Measurements from ENCODE around the gene TNNI3.

TNNI3 gene

DNA sequence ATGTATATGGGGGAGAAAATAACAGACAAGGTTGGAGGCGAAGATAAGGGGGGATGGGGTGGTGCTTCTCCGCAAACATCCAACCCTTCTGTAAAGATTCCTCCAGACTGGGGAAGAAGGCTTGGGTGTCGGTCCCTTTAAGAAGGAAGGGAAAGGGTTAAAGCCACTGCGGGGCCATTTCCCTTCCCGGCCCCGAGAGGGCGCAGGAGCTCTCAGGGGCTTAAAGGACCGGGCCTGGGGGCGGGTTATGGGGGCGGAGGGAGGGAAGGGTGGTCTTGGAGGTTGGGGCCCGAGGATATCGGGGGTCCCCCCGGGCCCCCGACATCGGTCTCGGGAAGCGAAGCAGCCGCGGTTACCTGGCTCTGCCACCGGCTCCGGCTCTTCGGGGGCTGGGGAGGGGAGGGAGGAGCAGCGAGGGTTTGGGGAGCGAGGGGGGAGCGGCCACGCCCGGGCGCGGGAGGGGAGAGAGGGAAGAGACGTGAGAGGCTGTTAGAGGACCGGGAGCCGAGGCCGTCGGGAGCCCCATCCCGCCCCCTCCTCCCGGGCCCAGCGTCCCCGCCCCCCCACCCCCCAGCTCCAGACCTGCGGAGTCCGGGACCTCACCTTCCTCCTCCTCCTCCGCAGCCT, 11.3 kb downstream of the TNNI3 start:
- DNase-seq: no peak

DNA sequence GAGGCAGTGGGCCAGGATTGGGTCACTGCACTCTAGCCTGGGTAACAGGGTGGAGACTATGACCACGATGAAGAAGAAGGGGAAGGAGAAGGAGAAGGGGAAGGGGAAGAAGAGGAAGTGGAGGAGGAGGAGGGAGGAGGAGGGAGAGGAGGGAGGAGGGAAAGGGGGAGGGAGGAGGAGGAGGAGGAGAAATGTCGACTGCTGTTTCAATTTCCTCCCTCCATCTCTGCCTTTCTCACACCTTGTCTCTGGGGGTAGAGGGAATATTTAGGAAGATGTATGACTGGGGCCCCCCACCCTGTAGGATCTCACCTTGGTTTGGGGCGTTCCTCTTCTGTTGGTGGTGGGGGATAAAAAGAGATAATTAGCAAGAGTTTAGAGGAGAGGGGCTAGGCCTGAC, 12.3 kb downstream of the TNNI3 start:
- no peak for DNase-seq

DNA sequence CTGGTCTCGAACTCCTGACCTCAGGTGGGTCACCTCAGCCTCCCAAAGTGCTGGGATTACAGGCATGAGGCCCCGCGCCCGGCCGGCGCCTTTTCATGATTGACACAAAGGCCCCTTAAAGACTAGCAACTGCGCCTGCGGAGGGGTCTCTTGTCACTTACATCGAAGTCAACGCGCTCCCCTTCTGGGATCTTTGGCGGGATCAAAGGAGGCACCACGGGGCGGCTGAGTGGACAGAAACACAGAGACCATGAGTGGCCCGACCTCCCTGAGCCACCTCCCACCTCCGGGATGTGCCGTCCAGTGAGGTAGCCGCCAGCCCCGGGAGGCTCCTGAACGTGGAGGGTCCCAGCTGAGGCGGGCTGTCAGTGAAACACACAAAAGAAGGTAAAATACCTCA, 15.8 kb downstream of the TNNI3 start:
- DNase-seq: no peak

DNA sequence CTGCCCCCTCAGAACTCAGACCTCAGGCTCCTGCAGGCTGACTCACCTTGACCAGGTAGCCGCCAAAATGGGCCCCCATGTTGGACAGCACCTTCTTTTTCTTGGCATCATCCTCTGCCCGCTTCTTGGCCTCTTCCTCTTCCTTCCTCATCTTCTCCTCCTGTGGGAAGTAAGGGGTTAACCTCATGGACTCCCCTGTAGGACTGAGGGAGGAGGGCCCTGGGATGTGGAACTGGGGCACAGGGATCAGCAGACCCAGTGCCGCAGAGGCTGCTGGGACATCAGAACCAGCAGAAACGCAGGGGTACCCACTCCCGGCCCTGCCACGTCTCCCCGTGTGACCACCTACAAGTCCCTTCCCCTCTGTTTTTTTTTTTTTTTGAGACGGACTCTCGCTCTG, 19.6 kb downstream of the TNNI3 start:
- DNase-seq: no peak

DNA sequence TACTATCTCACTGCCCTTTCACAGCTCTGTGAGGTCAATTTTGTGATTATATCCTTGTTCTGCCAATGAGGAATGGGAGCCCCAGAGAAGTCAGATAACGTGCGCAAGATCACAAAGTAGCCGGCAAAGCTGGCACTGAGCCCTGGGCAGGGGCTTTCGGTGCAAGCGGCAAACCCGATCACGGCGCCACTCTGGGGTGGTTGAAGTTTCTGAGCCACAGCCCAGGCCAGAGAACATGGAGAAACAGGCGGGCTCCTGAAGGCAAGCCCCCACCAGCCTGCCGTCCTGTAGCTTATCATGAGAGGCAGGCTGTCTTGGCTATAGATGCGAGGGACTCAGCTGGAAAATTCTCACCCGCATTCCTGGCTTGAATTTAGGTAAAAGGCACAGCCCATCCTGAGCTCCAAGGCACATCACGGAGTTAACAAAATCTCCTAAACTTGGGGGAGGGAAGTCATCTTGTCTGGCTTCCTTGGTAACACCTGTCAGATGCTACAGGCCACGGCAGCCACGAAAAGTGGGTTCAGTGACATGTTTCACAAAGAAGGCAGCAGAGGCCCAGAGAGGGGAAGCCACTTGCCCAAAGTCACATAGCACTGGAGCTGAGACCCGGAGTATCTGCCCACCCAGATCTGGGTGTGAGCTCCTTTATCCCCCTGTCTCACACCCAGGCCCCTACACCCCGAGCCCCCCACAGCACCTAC, 21.0 kb downstream of the TNNI3 start:
- DNase-seq: no peak

DNA sequence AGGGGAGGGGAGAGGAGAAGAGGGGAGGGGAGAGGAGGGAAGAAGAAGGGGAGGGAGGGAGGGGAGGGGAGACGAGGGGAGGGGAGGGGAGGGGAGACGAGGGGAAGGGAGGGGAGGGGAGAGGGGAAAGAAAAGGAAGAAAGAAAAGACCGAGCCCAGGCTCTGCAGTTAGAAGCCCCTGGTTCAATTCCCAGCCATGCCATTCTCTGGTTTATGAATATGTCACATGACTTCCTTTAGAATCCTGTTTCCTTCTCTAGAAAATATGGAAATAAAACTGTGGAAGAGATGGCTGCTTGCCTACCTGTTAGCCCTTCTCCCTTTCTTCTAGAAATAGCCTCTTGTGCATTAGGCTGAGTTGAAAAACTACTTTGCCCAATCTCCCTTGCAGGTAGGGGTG, 22.8 kb downstream of the TNNI3 start:
- no peak for DNase-seq

DNA sequence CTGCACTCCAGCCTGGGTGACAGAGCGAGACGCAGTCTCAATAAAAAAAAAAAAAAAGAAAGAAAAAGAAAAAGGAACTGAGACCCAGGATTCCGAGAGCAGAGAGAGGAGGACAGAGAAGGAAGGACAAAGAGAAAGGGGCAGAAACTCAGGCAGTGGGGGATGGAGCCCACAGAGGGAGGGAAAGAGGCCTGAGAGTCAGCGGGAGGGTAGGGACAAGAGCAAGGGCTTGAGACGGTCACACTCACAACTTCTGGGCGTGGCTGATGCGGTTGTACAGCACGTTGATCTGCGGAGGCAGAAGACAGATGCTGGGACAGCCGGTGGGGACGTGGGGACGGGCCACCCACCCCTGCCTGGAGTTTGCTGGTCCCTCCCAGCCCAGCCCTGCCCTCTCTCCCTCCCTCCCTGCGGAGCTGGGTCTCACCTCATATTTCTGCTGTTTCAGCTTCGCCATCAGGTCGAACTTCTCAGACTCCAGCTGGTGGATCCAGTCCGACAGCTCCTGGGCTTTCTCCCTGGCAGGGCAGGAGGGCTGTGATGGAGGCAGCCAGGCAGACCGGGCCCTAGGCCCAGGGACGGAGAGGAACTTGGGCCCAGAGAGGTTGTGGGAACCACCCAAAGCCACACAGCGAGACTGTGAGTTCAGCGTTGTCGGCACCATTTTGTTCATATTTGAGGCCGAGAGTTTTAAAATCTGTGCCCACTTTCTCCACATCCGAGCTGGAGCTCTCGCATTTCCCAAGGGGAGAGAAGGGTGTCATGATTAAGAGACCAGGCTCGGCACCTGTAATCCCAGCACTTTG, 23.7 kb downstream of the TNNI3 start:
- DNase-seq: no peak

DNA sequence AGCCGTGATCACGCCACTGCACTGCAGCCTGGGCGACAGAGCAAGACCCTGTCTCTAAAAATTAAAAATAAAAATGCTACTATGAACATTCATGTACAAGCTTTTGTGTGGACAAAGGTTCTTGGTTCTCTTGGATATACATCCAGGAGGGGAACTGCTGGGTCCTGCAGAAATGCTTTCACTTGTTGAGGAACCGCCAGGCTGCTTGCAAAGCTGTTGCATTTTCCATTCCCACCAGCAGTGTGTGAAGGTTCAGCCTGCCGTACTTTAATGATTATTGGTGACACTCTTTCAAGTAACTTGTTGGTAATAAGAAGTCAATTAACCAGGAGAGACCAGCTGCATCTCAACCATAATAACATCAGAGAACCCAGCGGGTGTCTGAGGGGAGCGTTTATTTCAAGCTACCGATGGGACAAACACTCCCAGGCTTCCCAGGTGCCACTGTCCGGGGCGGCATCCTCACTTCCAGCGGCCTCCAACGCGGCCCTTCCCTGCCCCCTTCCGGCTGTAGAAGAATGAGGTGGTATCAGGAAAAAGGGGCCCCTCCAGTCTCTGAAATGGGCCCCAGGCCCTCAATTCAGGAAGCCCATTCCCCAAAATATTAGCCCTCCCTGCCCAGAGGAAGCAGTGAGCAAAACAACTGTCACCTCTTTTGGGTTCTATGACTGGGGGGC, 24.9 kb downstream of the TNNI3 start:
- no peak for DNase-seq

DNA sequence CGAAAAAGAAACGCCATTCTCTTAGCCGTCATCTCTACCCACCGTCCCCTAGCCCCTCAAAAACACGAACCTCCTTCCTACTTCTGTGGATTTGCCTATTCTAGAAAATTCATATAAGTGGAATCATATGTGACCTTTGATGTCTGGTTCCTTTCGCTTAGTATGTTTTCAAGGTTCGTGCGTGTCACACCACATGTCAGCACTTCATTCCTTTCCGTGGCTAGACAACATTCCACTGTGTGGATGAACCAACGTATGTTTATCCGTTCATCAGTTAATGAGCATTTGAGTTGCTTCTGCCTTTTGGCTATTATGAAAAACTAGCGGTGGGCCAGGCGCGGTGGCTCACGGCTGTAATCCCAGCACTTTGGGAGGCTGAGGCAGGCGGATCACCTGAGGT, 26.1 kb downstream of the TNNI3 start:
- DNase-seq: no peak

DNA sequence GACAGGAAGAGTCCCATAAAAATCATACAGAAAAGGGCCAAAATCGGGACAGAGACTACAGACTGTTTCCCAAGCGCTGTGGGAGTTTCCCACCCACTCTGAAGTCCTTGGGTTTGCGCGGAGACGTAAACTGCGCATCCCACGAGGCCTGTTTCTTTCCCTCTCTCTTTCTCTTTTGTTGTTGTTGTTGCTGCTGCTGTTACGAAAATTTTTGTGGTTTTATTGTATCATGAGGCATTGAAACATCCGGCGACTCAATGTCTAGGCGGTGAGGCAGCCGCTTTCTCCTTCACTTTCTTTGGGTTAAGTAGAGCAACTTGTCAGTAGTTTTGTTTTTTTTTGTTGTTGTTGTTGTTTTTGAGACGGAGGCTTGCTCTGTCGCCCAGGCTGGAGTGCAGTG, 38.5 kb downstream of the TNNI3 start:
- DNase-seq: peak in 1 of 2 donors; percentile 5

DNA sequence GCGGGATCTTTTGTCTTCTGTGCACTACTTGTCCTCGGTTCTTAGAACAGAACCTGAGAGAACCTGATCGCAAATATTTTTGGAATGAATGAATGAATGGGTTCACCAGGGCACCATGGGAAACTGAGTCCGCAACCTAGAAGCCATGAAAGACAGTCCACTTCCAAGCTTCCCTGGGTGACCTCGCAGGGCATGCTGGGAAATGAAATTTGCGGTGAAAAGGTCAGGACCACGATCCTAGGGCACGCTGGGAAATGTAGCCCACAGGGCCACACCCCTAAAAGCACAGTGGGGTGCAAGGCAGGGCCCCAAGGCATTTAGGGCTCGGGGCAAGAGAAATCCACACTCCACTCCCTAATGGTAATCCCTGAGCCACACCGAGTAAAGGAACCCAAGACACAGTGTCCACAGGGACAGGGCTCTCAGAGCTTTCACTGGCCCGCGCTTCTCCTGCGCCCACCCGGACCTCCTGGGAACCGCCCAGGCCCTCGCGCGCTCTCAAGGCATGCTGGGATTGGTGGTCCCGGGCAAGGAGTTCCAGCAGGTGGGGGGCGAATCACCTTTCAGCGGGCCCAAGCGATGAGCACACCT, 39.0 kb downstream of the TNNI3 start:
- DNase-seq: peak; percentile 17 to 26

DNA sequence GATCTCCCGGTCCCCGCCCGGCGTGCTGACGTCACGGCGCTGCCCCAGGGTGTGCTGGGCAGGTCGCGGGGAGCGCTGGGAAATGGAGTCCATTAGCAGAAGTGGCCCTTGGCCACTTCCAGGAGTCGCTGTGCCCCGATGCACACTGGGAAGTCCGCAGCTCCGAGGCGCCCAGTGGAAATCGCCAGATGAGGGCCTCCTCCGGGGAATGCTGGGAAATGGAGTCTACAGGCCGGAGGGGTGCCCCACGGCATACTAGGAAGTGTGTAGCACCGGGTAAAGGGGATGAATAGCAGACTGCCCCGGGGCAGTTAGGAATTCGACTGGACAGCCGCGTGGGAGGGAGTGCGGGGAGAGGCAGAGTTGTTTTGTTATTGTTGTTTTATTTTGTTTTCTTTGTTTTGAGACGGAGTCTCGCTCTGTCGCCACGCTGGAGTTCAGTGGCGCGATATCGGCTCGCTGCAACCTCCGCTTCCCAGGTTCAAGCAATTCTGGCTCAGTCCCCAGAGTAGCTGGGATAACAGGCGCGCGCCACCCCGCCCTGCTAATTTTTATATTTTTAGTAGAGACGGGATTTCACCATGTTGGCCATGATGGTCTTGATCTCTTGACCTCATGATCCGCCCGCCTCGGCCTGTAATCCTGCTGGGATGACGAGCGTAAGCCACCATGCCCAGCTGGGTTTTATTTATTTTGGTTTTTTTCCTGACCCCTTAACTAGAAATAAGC, 39.7 kb downstream of the TNNI3 start:
- DNase-seq: peak; percentile 97 to 98

DNA sequence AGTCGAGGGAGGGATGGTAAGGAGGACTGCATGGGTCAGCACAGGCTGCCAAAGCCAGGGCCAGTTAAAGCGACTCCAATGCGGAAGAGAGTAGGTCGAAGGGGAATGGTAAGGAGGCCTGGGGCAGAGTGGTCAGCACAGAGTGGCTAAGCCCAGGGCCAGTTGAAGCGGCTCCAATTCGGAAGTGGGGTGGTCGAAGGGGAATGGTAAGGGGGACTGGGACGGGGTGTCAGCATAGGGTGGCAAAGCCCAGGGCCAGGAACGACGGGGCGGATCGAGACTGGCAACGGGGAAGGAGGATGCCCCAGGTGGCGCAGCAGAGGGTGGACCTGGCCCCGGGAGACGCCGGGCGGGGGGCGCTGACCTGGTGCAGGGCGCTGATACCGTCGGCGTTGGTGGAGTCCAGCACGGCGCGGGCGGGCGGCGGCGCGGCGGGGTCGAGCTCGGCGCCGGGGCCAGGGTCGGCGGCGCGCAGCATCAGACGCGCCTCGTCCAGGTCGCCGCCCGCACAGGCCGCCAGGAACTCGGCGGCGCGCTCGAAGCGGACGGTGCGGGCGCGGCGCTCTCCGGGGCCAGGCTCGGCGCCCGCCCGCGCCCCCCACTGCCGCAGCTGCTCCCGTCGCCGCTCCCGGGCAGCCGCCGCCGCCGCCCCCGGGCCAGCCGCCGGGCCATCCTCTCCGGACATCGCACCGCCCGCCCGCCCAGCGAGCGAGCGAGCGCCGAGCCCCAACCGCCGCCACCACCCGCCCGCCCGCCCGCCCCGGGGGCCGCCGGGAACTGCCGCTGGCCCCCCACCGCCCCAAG, 40.5 kb downstream of the TNNI3 start, which contains the start of gene PPP1R12C:
TSS of gene PPP1R12C (minus strand) at position 779 of the 804 bp plus-strand sequence. CDS start at position 685, 94 bp downstream.
- DNase-seq: peak in 1 of 2 donors; percentile 14

DNA sequence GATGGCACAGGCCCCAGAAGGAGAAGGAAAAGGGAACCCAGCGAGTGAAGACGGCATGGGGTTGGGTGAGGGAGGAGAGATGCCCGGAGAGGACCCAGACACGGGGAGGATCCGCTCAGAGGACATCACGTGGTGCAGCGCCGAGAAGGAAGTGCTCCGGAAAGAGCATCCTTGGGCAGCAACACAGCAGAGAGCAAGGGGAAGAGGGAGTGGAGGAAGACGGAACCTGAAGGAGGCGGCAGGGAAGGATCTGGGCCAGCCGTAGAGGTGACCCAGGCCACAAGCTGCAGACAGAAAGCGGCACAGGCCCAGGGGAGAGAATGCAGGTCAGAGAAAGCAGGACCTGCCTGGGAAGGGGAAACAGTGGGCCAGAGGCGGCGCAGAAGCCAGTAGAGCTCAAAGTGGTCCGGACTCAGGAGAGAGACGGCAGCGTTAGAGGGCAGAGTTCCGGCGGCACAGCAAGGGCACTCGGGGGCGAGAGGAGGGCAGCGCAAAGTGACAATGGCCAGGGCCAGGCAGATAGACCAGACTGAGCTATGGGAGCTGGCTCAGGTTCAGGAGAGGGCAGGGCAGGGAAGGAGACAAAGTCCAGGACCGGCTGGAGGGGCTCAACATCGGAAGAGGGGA, 41.2 kb downstream of the TNNI3 start:
- DNase-seq: peak; percentile 62 to 67

DNA sequence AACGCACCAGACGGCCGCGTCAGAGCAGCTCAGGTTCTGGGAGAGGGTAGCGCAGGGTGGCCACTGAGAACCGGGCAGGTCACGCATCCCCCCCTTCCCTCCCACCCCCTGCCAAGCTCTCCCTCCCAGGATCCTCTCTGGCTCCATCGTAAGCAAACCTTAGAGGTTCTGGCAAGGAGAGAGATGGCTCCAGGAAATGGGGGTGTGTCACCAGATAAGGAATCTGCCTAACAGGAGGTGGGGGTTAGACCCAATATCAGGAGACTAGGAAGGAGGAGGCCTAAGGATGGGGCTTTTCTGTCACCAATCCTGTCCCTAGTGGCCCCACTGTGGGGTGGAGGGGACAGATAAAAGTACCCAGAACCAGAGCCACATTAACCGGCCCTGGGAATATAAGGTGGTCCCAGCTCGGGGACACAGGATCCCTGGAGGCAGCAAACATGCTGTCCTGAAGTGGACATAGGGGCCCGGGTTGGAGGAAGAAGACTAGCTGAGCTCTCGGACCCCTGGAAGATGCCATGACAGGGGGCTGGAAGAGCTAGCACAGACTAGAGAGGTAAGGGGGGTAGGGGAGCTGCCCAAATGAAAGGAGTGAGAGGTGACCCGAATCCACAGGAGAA, 42.0 kb downstream of the TNNI3 start:
- peak in 1 of 2 donors; percentile 16 for DNase-seq

DNA sequence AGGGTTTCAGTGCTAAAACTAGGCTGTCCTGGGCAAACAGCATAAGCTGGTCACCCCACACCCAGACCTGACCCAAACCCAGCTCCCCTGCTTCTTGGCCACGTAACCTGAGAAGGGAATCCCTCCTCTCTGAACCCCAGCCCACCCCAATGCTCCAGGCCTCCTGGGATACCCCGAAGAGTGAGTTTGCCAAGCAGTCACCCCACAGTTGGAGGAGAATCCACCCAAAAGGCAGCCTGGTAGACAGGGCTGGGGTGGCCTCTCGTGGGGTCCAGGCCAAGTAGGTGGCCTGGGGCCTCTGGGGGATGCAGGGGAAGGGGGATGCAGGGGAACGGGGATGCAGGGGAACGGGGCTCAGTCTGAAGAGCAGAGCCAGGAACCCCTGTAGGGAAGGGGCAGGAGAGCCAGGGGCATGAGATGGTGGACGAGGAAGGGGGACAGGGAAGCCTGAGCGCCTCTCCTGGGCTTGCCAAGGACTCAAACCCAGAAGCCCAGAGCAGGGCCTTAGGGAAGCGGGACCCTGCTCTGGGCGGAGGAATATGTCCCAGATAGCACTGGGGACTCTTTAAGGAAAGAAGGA, 42.9 kb downstream of the TNNI3 start:
- no peak for DNase-seq

DNA sequence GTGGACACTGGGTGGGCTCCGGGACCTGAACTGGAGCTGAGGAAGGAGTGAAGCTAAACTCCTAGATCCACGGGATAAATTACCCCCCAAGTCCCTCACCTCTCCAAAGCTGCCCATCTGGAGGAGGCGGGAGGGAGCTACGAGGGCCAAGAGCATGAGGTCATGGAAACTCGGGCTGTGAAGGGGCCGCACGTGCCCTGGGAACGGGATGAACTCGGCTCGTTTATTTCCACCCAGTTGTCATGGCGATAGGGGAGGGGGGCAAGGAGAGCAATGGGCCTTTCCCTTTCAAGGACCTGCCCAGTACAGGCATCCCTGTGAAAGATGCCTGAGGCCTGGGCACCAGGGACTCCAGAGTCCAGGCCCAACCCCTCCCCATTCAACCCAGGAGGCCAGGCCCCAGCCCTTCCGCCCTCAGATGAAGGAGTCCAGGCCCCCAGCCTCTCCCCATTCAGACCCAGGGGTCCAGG, 43.9 kb downstream of the TNNI3 start:
- no peak for DNase-seq

DNA sequence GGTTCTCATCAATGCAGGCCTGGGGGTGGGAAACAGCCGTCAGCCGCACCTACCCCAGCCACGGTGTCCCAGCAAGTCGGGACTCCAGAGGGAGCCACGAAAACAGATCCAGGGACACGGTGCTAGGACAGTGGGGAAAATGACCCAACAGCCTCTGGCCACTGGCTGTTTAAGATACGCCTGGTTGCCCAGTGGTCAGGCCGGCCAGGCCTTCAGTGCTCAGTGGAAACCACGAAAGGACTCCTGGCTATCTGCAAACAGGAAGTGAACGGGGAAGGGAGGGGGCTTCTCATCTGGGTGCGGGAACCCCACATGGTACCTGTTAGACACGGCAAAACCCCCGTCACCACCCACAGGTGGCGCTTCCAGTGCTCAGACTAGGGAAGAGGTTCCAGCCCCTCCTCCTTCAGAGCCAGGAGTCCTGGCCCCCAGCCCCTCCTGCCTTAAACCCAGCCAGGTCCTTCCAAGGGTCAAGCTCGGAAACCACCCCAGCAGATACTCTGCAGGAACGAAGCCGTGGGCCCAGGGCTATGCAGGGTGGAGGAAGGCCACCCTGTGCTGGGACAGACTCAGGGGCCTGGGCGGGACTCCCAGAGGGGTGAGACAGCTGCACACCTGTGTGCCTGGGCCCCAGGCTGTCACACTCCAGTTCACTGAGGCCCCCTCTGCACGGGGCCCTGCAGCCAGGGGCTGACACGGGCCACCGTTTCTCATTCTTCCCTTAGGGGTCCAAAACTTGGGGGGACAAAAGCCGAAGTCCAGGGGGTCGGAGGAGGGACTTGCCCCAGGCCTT, 44.6 kb downstream of the TNNI3 start:
- DNase-seq: no peak

DNA sequence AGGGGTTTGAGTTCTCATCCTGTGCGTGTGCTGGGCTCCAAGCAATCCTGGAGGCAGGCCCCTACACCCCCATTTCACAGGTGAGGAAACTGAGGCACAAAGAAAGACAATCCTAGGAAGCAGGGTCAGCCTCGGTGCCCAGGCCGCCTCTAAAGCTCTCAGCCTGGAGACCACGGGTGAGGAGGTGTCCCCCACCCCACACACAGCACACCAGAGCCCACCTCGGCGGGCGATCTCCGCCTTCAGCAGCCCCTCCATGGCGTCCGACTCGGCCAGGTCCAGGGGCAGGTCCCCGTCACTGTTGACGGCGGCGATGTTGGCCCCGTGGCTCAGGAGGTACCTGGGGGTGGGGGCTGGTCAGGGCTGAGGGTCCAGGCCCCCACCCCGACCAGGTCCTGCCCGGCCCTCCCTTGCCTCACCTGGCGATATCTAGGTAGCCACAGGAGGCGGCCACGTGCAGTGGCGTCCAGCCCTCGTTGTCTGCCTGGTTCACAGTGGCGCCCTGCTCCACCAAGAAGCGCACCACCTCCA, 45.2 kb downstream of the TNNI3 start:
- DNase-seq: no peak

All from CD4-positive, alpha-beta T cell treated with Interleukin-4 for 1 hour (primary cell).